Uterus (tissue), 4 donors: ENCODE results near the gene ANKRD23. TPM values are rescaled to one million over a fixed set of nuclear protein-coding genes. Genes with fewer than 3 reads are reported as not detected.
"Not testable (repeated sequence)": the region's sequence is repeated elsewhere in the genome, so short reads cannot be mapped to it uniquely, and the experiment has no call there.

ENCODE experiments used
- DNase-seq, 2 donors: peaks; one replicate each; pipeline ENCODE4 v3.0.0-alpha.2; 2019 to 2020
- H3K27ac ChIP-seq, 2 donors: fragments of 200-600 bp; sonication (generic); 1 replicate in 1 of 2; 2 replicates in 1 of 2; pipeline ENCODE4 v1.5.1; 2016 to 2018
- H3K27me3 ChIP-seq, 2 donors: fragments of 200-600 bp; sonication (generic); one replicate each; pipeline ENCODE4 v1.5.1; 2018 to 2019; ENCODE audit warnings: control low read depth in 1 of 2
- H3K36me3 ChIP-seq, 2 donors: fragments of 200-600 bp; sonication (generic); one replicate each; pipeline ENCODE4 v1.5.1; 2019; ENCODE audit warnings: control low read depth in 1 of 2
- H3K4me1 ChIP-seq, 2 donors: fragments of 200-600 bp; sonication (generic); one replicate each; pipeline ENCODE4 v1.5.1; 2018 to 2019; ENCODE audit warnings: control low read depth in 1 of 2
- H3K4me3 ChIP-seq, 2 donors: fragments of 200-600 bp; sonication (generic); 1 replicate in 1 of 2; 2 replicates in 1 of 2; pipeline ENCODE4 v1.5.1; 2018 to 2019; ENCODE audit warnings: mild to moderate bottlenecking in 1 of 2
- H3K9me3 ChIP-seq, 2 donors: fragments of 200-600 bp; sonication (generic); one replicate each; pipeline ENCODE4 v1.5.1; 2019; ENCODE audit warnings: control low read depth in 1 of 2
- POLR2A ChIP-seq, 2 donors: fragments of 450-650 bp; IDR thresholded peaks; one replicate each; pipeline ENCODE4 v1.6.1; 2016; ENCODE audit warnings: antibody characterized with exemption in 2 of 2, mild to moderate bottlenecking in 1 of 2, moderate library complexity in 1 of 2
- intact Hi-C: fragments of 100-400 bp; cut with DNase I; formaldehyde crosslinking; loops from one replicate; pipeline ENCODE4 v1.15.1; 2023; ENCODE audit warnings: low total_unique reads
- total RNA-seq, 4 donors: library from RNA; depleted of rRNA in 3 of 4; stranded (reverse); fragments of >200 nt in 3 of 4; gene quantifications; one replicate each; pipeline versions ENCODE4 v1.1.0 to v1.2.4, GENCODE V29; 2014 to 2023
- TF ChIP-seq, protein P1 (sequence below), 4 experiments: fragments of 200-600 bp in 2 of 4; fragments of 450-650 bp in 2 of 4; sonication (generic) in 2 of 4; IDR thresholded peaks; one replicate each; pipeline ENCODE4 v1.5.1; 2016 to 2019; ENCODE audit warnings: antibody characterized with exemption in 4 of 4, mild to moderate bottlenecking in 2 of 4, moderate library complexity in 1 of 4
- donor health status: DM: yes; HTN: yes; CAD: no.

The ANKRD23 gene
- 10 to 100 TPM in 2 of 4 donors, 1 to 10 TPM in 2; 4.4 to 23.2 (median 8.6) TPM for total RNA-seq

DNA sequence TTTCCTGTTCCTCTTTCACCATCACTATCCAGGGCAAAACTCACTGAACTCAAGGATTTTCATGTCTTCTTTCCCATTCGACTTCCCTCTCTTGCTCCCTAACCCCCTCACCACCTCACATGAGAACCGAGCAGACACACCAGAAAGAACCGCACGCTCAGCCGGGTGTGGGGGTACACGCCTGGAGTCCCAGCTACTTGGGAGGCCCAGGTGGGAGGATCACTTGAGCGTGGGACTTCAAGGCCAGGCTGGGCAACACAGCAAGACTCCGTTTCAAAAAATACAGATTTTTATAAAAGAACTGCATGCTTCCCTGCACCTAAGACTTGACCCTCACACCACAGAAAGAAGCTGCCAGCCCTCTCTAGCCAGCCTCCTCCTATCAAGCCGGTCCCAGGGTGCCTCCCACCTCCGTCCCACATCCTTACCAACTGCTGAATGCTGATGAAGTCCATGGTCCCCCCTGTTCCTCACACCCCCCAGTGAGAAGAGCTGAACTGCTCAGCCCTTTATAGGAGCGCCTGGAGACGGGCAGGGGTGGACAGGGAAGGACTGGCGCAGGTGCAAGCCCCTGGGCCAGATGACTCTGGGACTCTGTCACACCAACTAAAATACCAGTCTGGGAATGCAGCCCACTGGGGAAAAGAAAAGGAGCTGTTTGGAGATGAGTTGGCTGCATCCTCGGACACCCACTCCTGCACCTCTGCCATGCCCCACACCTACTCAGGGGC lies at the start of gene ANKRD23:
ANKRD23 (minus strand) TSS at position 484 of the 731 bp plus-strand sequence; CDS start at position 455, 29 bp downstream.
- H3K27me3 ChIP-seq, result no peaks in the 10 kb centered on the region
- no peak within 1 kb of the TSS for H3K4me3 ChIP-seq
- DNase-seq, result no peak
- intact Hi-C loops, result no loop called here
- TF ChIP-seq POLR2A (IDR thresholded peaks at IDR 0.05), result no peak
- TF ChIP-seq, protein P1, sequence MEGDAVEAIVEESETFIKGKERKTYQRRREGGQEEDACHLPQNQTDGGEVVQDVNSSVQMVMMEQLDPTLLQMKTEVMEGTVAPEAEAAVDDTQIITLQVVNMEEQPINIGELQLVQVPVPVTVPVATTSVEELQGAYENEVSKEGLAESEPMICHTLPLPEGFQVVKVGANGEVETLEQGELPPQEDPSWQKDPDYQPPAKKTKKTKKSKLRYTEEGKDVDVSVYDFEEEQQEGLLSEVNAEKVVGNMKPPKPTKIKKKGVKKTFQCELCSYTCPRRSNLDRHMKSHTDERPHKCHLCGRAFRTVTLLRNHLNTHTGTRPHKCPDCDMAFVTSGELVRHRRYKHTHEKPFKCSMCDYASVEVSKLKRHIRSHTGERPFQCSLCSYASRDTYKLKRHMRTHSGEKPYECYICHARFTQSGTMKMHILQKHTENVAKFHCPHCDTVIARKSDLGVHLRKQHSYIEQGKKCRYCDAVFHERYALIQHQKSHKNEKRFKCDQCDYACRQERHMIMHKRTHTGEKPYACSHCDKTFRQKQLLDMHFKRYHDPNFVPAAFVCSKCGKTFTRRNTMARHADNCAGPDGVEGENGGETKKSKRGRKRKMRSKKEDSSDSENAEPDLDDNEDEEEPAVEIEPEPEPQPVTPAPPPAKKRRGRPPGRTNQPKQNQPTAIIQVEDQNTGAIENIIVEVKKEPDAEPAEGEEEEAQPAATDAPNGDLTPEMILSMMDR (IDR thresholded peaks at IDR 0.05), result no peak
- no peak within 1 kb of the TSS for H3K27ac ChIP-seq
- peaks cover 0 to 5% of the 10 kb centered on the region in 2 donors for H3K4me1 ChIP-seq
- H3K36me3 ChIP-seq, result no peaks in the 10 kb centered on the region
- H3K9me3 ChIP-seq, result no peaks in the 10 kb centered on the region

DNA sequence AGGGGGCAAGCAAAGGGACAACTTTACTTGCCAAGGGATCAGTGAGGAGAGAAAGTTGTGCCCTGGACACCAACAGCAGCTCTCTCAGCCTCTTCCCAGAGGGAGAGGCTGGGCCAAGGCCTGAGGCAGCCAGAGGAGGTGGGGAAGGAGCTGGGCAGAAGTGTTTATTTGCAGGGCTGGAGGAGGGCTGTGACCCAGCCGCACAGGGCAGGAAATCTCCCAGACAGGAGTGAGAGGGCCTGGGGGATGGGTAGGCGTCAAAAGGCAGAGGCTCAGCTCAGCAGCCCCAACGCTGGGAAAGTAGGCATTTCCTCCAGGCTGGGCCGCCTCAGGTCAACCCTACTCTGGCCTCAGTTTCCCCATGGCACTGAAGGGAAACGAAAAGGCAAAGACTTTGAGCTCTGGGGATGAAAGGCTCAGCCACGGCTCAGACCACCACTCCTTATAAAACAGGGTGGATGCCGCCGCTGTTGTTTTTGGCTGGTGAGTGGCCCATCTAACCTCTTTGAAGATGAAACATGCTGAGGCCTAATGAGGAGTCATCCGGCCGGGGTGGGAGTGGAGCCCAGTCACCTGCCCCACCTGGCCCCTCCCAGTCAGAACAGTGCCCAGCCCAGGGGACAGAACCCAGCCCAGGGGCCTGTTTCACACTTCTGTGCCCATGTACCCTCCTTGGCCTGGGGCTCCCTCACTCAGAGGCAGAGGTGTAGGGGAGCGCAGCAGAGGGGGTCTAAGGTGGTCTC lies 47.9 kb upstream of the ANKRD23 start:
- no peaks in the 10 kb centered on the region for H3K27me3 ChIP-seq
- H3K4me3 ChIP-seq, result no peak overlapping the region
- peak in 1 of 2 donors; percentile 61 for DNase-seq
- no peaks in the 10 kb centered on the region for H3K9me3 ChIP-seq
- intact Hi-C loops, result no loop called here
- TF ChIP-seq, protein P1 (IDR thresholded peaks at IDR 0.05), result no peak
- no peak for TF ChIP-seq POLR2A (IDR thresholded peaks at IDR 0.05)
- peak overlapping the region; percentile 31 to 65 for H3K27ac ChIP-seq
- H3K36me3 ChIP-seq, result no peaks in the 10 kb centered on the region
- H3K4me1 ChIP-seq, result peaks cover 0 to 20% of the 10 kb centered on the region in 2 donors

DNA sequence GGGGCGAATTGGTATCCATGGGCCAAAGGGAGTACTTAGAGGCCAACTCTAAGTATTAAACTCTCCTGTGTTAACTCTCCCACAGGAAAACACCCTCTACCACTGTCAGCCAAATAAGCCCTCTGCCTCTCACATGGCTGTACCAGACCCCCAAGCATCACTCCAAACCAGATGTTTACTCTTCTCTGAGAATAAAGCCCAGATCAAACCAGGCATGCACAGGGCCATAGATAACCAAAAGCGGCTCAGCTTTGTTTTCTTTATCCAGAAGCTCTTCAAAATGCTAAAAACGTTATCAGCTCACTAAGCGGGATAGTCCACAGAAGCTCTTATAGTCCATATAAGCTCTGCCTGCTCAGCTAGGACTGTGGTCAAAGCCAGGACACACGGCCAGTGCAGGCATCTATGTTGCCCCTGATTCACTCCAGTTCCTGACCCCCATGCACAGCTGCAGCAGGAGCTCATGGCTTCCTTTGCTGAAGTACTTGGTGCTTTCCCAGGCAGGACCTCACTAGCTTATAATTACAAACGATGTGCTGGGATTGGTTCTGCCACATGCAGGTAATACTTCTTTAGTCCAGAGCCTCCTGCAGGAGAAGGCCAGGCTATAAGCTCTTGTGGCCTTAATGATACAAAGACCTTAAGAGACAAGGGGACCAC lies 47.0 kb upstream of the ANKRD23 start:
- intact Hi-C loops, result no loop called here
- Histone ChIP-seq H3K9me3 (no peaks in the 10 kb centered on the region), H3K27ac (peak overlapping the region; percentile 41 to 65), H3K4me1 (peaks cover 0 to 17% of the 10 kb centered on the region in 2 donors), H3K4me3 (no peak overlapping the region), H3K27me3 (no peaks in the 10 kb centered on the region), H3K36me3 (no peaks in the 10 kb centered on the region)
- TF ChIP-seq POLR2A (IDR thresholded peaks at IDR 0.05), result no peak
- TF ChIP-seq, protein P1 (IDR thresholded peaks at IDR 0.05), result no peak
- no peak for DNase-seq

DNA sequence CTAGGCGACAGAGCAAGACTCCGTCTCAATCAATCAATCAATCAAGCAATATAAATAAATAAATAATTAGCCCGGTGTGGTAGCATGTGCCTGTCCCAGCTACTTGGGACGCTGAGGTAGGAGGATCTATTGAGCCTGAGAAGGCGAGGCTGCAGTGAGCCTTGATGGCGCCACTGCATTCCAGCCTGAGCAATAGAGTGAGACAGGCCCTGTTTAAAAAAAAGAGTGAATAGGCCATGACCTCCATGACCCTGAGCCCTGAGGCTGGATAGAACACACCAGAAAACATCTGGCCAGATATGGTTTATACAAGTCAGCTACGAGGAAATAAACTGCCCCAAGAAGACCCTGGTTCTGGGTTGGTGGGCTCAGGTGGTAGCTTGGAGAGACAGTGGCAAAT lies 46.4 kb upstream of the ANKRD23 start:
- H3K36me3 ChIP-seq, result no peaks in the 10 kb centered on the region
- TF ChIP-seq, protein P1 (IDR thresholded peaks at IDR 0.05), result no peak
- no peak for TF ChIP-seq POLR2A (IDR thresholded peaks at IDR 0.05)
- H3K27ac ChIP-seq, result peak overlapping the region; percentile 19 to 41
- intact Hi-C loops, result no loop called here
- DNase-seq, result no peak
- no peak overlapping the region for H3K4me3 ChIP-seq
- H3K4me1 ChIP-seq, result peaks cover 0 to 12% of the 10 kb centered on the region in 2 donors
- H3K9me3 ChIP-seq, result no peaks in the 10 kb centered on the region
- no peaks in the 10 kb centered on the region for H3K27me3 ChIP-seq

DNA sequence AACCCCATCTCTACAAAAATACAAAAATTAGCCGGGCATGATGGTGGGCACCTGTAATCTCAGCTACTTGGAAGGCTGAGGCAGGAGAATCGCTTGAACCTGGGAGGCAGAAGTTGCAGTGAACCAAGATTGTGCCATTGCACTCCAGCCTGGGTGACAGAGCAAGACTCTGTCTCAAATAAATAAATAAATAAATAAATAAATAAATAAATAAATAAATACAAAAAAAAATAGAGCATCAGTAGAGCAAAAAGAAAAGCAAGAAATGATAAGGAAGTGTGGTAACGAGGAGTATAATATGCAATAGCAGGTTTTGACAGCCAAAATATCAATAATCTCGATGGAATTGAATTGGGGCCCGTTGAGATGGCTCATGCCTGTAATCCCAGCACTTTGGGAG lies 45.7 kb upstream of the ANKRD23 start:
- H3K27me3 ChIP-seq, H3K36me3 ChIP-seq, H3K9me3 ChIP-seq, H3K27ac ChIP-seq, H3K4me3 ChIP-seq, DNase-seq, intact Hi-C loops: not testable (repeated sequence)
- peaks cover 0 to 12% of the 10 kb centered on the region in 2 donors for H3K4me1 ChIP-seq
